ENCODE data around the gene IFT57.
A peak's percentile ranks its signal among the peaks of the same experiment; 100 is the strongest.
"Not testable (repeated sequence)": the region's sequence is repeated elsewhere in the genome, so short reads cannot be mapped to it uniquely, and the experiment has no call there.

Gene IFT57, protein sequence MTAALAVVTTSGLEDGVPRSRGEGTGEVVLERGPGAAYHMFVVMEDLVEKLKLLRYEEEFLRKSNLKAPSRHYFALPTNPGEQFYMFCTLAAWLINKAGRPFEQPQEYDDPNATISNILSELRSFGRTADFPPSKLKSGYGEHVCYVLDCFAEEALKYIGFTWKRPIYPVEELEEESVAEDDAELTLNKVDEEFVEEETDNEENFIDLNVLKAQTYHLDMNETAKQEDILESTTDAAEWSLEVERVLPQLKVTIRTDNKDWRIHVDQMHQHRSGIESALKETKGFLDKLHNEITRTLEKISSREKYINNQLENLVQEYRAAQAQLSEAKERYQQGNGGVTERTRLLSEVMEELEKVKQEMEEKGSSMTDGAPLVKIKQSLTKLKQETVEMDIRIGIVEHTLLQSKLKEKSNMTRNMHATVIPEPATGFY

GRCh38 chr3:108221911-108222852, at the start of gene IFT57:
TSS of gene IFT57 (minus strand) at chr3:108222424. CDS start at chr3:108222322, 102 bp downstream.
- peak; percentile 97 for DNase-seq (ENCODE audit: low spot score)

DNA sequence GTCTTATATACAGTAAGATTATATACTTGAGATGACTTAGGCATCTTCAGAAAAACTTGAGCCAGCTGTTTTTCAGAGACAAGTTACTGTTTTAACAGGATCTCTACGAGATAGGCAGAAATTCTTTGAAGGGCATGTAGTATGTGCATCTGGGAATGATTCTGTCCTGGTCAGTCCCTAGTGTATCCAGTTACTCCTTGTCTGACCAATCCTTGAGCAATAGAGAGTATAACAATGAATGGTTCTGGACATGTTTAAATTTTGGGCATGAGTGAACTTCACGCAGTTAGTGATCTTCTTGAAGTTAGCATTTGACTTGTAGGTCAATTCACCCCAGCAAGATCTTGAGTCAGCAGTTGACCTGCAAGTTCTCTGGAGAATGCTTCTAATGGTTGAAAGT, 49.4 kb upstream of the IFT57 start:
- no peak for DNase-seq (ENCODE audit: low spot score)

- DNase-seq (ENCODE audit: low spot score) = not testable (repeated sequence)
Measured at GRCh38 chr3:108268235-108268634, 46.0 kb upstream of the IFT57 start.

DNA sequence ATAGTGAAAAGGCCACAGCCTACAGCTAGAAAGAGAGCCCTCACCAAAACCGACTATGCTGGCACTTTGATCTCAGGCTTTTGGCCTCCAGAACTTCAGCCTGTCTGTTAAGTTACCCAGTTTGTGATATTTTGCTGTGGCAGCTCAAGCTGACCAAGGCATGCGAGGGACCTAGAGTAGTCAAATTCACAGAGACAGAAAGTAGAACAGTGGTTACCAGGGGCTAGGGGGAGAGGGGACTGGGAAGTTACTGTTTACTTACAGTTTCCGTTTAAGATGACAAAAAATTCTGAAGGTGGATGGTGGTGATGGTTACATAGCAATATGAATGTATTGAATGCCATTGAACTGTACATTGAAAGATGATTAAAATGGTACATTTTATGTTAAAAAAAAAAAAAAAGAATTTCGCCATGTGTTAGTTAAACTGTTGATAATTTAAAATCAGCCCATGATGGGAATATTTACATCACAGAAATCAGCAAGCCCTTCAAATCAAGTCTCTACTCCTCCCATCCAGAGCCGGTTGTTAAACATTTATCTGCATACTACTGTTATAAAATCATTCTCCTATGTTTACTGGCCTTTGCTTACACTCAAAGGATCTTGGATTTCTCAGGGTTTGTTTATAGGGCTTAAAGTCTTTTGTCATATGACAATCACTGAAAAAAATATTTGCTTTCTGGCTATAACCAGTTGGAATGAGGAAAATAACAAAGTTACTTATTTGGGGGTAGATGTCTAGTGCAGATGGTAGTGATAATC, 42.5 kb upstream of the IFT57 start:
- DNase-seq (ENCODE audit: low spot score) = not testable (repeated sequence)

- no peak for DNase-seq (ENCODE audit: low spot score)
Measured at GRCh38 chr3:108255131-108255530, 32.9 kb upstream of the IFT57 start.

DNA sequence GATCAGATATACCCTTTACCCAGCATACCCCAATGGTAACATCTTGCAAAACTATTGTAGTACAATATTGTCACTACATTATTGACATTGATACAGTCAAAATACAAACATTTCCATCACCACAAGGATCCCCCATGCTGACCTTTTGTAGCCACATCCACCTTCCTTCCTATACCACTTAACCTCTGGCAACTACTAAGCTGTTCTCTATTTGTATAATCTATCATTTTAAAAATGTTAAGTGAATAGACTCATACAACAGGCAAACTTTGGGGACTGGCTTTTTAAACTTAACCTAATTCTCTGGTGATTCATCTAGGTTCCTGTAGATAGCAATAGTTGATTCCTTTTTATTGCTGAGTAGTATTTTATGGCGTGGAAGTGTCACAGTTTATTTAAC, 29.6 kb upstream of the IFT57 start:
- no peak for DNase-seq (ENCODE audit: low spot score)

DNA sequence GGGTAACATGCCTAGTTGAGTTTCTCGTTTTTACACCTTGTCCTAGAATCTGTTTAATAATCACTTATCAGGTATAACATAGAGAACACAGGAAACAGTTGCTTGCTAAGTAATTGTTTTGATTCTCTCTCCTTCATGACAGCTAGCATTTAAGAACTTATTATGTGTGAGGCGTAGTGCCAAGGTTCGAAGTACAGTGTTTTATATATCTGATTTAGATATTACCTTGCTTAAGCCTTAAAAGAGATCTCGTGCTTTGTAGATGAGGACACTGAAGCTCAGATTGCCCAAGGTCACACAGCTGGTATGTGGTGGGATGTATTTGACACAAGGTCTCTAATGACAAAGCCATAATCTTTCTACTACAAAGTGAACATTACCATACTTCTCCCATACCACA, 29.0 kb upstream of the IFT57 start:
- DNase-seq (ENCODE audit: low spot score) = no peak

DNA sequence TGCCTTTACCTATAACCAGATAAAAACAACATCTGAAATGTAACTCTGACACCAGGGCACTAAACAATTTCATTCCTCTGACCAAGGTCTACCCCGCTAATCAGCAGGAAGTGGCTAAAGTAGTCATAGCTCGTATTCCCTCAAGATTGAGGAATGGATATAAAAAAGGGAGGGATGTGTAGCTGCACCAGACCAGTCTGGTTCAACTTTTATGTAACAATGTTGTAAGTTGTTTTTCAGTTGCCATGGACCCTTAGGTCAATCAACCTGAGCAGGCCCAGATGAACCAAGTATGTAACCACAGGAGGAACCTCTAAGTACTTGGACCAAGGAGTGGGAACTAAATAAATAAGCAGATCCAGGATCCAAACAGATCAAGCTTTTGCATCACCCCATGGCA, 28.4 kb upstream of the IFT57 start:
- no peak for DNase-seq (ENCODE audit: low spot score)

GRCh38 chr3:108243243-108243642, 21.0 kb upstream of the IFT57 start:
- DNase-seq (ENCODE audit: low spot score) = no peak

DNA sequence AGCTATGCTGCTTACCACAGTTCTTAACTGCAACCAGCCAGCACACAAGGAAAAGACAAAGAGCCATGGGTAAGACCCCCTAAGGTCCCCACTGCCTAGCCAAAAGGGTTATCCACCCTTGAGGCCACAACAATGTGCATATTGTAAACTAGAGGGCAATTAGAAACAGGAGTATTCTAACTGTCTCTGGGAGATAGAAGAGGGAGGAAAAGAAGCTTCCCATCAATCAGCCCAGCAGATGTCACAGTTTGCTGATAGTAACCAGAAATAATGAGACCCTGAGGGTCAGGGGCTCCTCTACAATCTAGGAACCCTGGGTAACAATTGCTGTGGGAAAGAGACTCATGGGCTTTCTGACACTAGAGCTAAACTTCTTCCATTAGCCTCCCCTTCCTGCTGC, 20.6 kb upstream of the IFT57 start:
- no peak for DNase-seq (ENCODE audit: low spot score)

- DNase-seq (ENCODE audit: low spot score) = no peak
Measured at GRCh38 chr3:108241721-108242120, 19.5 kb upstream of the IFT57 start.

GRCh38 chr3:108241146-108241545, 18.9 kb upstream of the IFT57 start:
- DNase-seq (ENCODE audit: low spot score) = no peak

DNA sequence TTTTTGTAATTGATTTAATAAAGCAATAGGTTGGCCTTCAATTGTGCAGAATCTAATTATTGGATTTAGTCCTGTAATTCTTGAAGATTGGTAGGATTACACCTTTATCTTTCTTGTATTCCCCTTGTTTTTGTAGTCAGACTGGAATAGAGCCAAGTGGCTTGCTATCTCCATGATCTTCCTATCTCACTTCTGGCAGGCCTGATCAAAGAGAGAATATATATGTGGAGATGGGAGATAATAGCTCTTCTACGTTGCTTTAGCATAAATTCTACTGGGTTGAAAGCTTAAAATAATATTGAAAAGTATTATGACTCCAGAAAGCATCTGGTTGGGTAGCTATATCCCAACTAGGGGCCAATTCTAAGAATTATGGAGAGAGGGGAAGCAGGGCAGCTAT, 16.9 kb upstream of the IFT57 start:
- DNase-seq (ENCODE audit: low spot score) = no peak

GRCh38 chr3:108235290-108235689, 13.1 kb upstream of the IFT57 start:
- no peak for DNase-seq (ENCODE audit: low spot score)

DNA sequence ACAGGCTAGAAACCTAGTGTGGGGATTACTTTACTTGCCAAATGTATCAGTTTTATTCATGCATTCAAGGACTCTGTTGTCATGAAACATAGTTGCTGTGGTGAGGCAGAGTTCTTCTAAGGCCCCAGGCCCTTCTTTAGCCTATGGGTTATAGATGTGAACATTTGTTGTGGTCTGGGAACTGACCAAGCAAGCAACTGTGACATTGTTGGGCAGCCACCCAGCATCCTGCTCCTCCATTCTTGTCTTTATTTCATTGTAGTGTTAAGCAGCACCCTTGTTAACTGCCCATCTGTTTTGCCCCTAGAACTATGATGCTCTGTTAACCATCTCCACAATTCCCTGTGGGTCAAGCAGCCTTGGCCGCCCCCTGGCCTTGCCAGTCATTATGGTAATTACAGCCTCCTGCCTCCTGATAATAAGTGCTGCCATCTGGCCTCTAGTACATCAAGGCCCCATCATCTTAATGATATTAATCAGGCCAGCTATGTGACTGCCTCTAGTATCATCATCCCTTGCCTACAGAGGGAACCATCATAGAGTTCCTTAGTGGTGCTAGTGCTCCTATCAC, 12.2 kb upstream of the IFT57 start:
- no peak for DNase-seq (ENCODE audit: low spot score)

- no peak for DNase-seq (ENCODE audit: low spot score)
Measured at GRCh38 chr3:108228286-108228685, 6.1 kb upstream of the IFT57 start.

GRCh38 chr3:108227131-108227530, 4.9 kb upstream of the IFT57 start:
- no peak for DNase-seq (ENCODE audit: low spot score)

GRCh38 chr3:108225221-108225620, 3.0 kb upstream of the IFT57 start:
- no peak for DNase-seq (ENCODE audit: low spot score)

GRCh38 chr3:108223928-108224327, 1.7 kb upstream of the IFT57 start:
- DNase-seq (ENCODE audit: low spot score) = peak; percentile 54

DNA sequence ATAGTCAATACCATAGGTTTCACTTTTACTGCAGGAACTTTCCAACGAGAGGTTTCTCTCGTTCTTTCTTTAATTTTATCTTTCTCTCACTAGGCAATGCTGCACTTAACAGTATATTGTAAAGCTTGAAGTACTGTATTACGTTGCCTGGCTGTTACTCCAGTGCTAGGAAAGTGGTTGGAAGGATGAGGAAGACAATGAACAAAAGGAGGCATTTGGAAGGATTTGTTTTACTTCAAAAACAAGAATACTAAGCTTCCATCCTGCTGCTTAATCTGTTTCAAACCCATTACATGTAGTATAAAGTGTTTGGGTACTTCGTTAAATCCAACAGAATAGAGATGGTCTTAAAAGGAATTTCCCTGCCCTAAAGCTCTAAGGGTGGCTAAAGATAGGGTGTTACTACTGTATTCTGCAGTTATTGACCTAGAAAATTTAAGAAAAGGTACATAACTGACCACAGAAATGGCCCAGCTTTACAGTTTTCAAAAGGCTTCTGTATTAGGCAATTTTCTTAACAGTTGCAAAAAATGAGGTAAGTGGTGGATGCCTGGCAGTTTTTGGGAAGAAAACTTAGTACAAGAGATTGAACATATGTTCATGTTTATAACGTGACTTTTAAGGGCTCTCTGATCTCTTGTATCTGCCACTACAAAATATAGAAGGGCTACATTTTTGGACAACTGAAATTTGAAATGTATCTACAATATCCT, 785 bp upstream of the IFT57 start:
- no peak for DNase-seq (ENCODE audit: low spot score)

DNA sequence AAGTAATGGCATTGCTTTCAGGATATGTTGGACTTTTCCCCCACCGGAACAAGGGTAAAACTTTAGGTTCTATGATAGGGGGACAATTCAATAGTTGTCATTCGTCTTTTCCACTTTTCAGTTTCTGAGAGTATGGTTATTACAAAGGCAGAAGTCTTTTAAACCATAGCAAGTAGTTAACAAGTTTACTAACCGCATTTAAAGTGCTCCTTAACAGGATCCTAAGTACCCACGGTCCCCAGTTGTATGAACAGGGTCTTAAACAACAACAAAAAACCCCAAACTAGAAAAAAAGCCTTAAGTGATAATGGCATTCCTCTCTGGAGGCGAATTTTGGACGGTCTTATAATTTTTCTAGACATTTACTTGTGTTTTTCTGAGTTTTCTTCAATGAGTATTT, 831 bp downstream of the IFT57 start:
- no peak for DNase-seq (ENCODE audit: low spot score)
